Coronary artery (tissue), 2 donors: ENCODE measurements around the gene C1orf105.

Experiments
- DNase-seq: peaks from one replicate; pipeline ENCODE4 v3.0.0-alpha.2; 2017; ENCODE audit warnings: low spot score
- H3K27ac ChIP-seq, 2 donors: fragments of 200-600 bp; sonication (generic); one replicate each; pipeline ENCODE4 v1.5.1; 2016 to 2019
- H3K4me3 ChIP-seq: fragments of 200-600 bp; sonication (generic); 2 replicates; pipeline ENCODE4 v1.5.1; 2016; ENCODE audit warnings: mild to moderate bottlenecking, moderate library complexity
- TF ChIP-seq, protein P1 (sequence below): fragments of 200-600 bp; sonication (generic); IDR thresholded peaks from one replicate; pipeline ENCODE4 v1.5.1; 2019; ENCODE audit warnings: antibody characterized with exemption

The C1orf105 gene

DNA sequence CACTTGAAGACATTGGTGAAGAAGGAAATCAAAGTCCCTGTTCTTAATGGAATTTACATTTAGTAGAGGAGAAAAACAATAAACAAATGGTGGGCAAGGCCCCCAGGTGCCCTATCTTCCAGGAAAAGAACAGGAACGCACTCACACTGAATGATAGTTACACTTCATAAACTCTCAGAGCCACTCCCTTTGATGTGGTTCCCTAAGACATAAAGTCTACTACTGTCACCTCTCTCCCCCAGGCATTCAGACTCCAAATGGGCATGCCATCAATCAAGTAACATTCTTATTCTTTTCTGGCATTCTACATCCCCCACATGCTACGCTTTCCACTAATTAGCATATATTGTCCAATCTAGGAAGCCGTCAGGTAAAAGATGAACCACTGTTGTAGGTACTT, 59.9 kb downstream of the C1orf105 start:
- TF ChIP-seq, protein P1, sequence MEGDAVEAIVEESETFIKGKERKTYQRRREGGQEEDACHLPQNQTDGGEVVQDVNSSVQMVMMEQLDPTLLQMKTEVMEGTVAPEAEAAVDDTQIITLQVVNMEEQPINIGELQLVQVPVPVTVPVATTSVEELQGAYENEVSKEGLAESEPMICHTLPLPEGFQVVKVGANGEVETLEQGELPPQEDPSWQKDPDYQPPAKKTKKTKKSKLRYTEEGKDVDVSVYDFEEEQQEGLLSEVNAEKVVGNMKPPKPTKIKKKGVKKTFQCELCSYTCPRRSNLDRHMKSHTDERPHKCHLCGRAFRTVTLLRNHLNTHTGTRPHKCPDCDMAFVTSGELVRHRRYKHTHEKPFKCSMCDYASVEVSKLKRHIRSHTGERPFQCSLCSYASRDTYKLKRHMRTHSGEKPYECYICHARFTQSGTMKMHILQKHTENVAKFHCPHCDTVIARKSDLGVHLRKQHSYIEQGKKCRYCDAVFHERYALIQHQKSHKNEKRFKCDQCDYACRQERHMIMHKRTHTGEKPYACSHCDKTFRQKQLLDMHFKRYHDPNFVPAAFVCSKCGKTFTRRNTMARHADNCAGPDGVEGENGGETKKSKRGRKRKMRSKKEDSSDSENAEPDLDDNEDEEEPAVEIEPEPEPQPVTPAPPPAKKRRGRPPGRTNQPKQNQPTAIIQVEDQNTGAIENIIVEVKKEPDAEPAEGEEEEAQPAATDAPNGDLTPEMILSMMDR = no peak
- Histone ChIP-seq H3K27ac (no peak overlapping the region), H3K4me3 (no peak overlapping the region)
- DNase-seq = no peak

DNA sequence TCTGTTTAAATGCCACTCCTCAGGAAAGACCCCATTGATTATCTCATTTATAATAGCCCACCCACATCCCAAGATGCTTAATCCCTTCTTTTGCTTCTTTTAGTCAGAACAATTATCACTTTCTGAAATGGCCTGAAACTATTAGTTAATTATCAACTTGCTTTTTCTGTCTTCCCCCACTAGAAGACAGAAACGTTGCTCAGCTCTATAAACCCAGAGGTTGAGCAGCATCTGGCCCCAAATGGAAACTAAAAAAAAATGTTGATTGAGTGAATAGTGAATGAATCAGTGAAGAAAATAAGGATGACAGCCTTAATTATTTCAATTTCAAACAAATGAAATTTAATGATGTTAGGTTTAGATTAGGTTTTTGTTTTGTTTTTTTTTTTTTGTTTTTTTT, 61.6 kb downstream of the C1orf105 start:
- no peak overlapping the region for H3K27ac ChIP-seq
- no peak overlapping the region for H3K4me3 ChIP-seq
- TF ChIP-seq, protein P1 = no peak
- DNase-seq = no peak

DNA sequence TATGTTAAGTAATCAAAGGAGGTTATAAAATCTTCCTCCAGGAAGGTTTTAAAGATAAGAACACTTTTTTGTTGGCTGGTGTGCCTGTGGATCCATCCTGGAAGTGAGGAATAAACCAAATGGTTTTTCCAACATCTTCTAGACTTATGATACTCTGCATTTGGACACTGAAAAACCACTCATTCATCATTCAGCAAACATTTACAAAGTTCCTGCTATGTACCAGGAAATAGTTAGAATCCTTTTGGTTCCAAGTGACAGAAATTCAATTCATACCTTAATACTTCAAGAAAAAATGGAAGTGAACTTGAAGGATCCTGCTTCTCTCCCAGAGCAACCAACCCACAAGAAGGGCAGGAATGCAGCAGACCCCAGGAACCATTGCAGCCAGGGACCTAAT, 63.0 kb downstream of the C1orf105 start:
- Histone ChIP-seq H3K4me3 (no peak overlapping the region), H3K27ac (no peak overlapping the region)
- no peak for DNase-seq
- TF ChIP-seq, protein P1 = no peak

DNA sequence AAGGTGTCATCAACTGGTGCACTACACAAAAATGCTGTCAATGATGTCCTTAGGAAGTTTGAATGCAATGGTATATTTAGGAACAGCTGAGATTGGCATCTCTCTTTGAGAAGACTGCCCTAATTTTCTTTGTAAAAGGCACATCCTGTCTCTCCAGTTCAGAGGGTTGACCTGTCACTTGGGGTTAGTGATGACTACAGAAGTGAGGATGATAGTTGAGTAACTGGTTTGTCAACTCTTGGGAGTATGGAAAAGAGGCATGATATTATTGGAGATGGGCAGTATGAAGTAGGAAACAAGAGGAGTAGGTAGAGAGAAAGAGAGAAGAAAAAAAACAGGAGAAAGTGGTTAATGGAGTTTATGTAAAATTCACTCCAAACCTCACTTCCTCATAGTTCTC, 63.8 kb downstream of the C1orf105 start:
- TF ChIP-seq, protein P1 = no peak
- no peak overlapping the region for H3K4me3 ChIP-seq
- no peak overlapping the region for H3K27ac ChIP-seq
- no peak for DNase-seq

DNA sequence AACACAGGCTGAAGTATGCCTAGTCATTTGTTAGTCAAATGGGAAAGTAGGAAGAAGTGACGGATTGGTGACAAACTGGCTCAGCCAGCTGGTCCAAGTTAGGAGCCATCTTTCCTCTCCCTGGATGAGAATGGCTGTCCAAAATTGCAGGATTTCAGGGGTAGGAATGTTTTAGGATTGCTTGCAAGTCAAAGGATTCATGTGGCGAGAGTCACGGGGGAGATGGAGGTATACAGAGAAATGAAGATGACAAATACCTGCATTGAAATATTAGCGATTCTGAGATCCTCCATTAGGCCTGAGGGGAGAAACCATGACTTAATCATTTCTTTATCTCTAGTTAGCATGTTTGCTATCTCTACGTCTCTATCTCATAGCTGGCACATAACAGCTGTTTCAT, 65.1 kb downstream of the C1orf105 start:
- no peak for DNase-seq
- H3K27ac ChIP-seq = no peak overlapping the region
- H3K4me3 ChIP-seq = no peak overlapping the region
- TF ChIP-seq, protein P1 = no peak

DNA sequence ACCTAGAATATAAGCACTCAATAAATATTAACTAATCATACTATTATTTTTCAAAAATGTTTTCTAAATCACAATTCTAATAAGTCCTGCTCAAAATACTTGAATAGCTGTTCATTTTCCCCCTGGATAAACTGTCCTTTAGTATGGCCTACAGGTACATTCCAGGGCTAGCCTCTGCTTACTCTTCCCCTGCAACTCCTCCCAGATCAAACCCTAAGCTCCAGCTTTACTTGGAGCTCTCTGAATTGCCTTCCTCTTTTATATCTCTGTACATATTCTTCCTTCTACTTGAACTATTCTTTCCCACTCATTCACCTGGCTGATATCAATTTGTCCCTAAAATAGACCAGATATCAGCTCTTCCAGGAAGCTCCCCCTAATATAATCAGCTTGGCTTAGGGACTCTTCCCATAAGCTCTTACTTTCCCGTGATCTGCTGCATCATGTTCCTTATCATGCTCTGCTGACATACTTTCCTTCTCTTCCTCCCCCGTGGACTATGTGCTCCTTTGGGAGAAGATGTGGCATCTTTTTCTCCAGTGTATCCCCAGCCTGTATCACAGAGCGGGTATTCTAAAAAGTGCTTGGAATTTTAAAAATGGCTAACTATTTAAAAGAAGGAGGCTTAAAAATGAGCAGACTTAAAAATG, 66.4 kb downstream of the C1orf105 start:
- DNase-seq = no peak
- no peak overlapping the region for H3K27ac ChIP-seq
- TF ChIP-seq, protein P1 = no peak
- H3K4me3 ChIP-seq = no peak overlapping the region

DNA sequence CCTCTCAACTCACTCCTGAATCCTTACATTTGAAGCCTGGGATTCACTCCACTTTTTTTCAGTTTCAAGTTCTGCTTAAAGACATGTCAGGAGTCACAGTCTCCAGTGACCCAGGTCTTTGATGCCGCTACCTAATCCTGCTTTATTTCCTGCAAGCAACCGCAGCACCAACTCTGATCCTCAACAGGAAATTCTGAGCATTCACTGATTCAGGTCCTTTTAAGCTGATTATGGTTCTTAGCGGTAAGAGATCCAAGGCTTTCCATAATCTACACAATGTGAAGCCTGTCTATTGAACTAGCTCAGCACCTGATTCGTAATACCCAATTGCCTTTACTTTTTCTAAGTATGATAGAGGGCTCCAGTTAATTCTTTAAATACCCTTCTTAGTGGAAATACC, 67.1 kb downstream of the C1orf105 start:
- Histone ChIP-seq H3K4me3 (no peak overlapping the region), H3K27ac (no peak overlapping the region)
- TF ChIP-seq, protein P1 = no peak
- no peak for DNase-seq
